ENCODE data around the gene CALU.

- TF ChIP-seq EP300 (IDR thresholded peaks at IDR 0.05) (no peak), CTCF (IDR thresholded peaks at IDR 0.05) (peak in 1 of 3 experiments; percentile 12)
Measured at GRCh38 chr7:128791121-128791971, 52.2 kb downstream of the CALU start, which contains the start of gene CCDC136.
